ENCODE results near the gene GANAB. TPM values are rescaled to one million over a fixed set of nuclear protein-coding genes. Genes with fewer than 3 reads are reported as not detected.
A peak's percentile ranks its signal among the peaks of the same experiment; 100 is the strongest.
"Not testable (repeated sequence)": the region's sequence is repeated elsewhere in the genome, so short reads cannot be mapped to it uniquely, and the experiment has no call there.

GANAB gene
- total RNA-seq, 6 donors from 2014 or later, result 82.3 to 240 (median 138) TPM

- H3K27me3 ChIP-seq, result no peaks in the 10 kb centered on the region
Observed at GRCh38 chr11:62622476-62623089, 23.8 kb downstream of the GANAB start.

GRCh38 chr11:62621567-62622470, 24.6 kb downstream of the GANAB start, which contains the start of gene B3GAT3:
B3GAT3 (minus strand) TSS chr11:62621986; CDS start chr11:62621947, 39 bp downstream.
- WGBS, 2 donors, result 1% methylated on average over 24 to 64 of the region's 77 CpGs
- Histone ChIP-seq H3K27me3 (no peaks in the 10 kb centered on the region), H3K4me1 (peaks cover 11 to 20% (median 17%) of the 10 kb centered on the region in 4 donors), H3K36me3 (peaks cover 18 to 29% (median 24%) of the 10 kb centered on the region in 4 donors), H3K9me3 (no peaks in the 10 kb centered on the region), H3K4me3 (peak within 1 kb of the TSS; percentile 67 to 75 (median 70)), H3K27ac (peak within 1 kb of the TSS; percentile 82 to 90 (median 87))
- ATAC-seq (ENCODE audit: low FRiP score in 2 of 2) (peak; percentile 99), DNase-seq (peak; percentile 99 to 100)
- TF ChIP-seq POLR2AphosphoS5 (IDR thresholded peaks at IDR 0.05), result peak; percentile 95 to 99
- TF ChIP-seq EP300 (IDR thresholded peaks at IDR 0.05), result peak in 3 of 4 donors; percentile 88 to 94 (median 93)
- TF ChIP-seq POLR2A (IDR thresholded peaks at IDR 0.05), result peak in 2 of 4 donors; percentile 65 to 87
- peak in 5 of 6 experiments; percentile 12 to 59 (median 41) for TF ChIP-seq CTCF (IDR thresholded peaks at IDR 0.05)

More at GRCh38 chr11:62622476-62623089, 23.8 kb downstream of the GANAB start:
- ATAC-seq (ENCODE audit: low FRiP score in 2 of 2) (no peak), DNase-seq (no peak)
- 80 to 86% methylated on average over 7 of the region's 7 CpGs for WGBS, 2 donors
- no peaks in the 10 kb centered on the region for H3K9me3 ChIP-seq
- H3K4me1 ChIP-seq, result peaks cover 11 to 20% (median 17%) of the 10 kb centered on the region in 4 donors
- H3K27ac ChIP-seq, result peak overlapping the region; percentile 82 to 90 (median 87)
- H3K4me3 ChIP-seq, result peak overlapping the region in 3 of 4 donors; percentile 69 to 75 (median 72)
- peaks cover 23 to 29% (median 27%) of the 10 kb centered on the region in 4 donors for H3K36me3 ChIP-seq
- TF ChIP-seq POLR2A (IDR thresholded peaks at IDR 0.05) (no peak), CTCF (IDR thresholded peaks at IDR 0.05) (no peak), EP300 (IDR thresholded peaks at IDR 0.05) (no peak), POLR2AphosphoS5 (IDR thresholded peaks at IDR 0.05) (no peak)

GRCh38 chr11:62621027-62621566, 25.3 kb downstream of the GANAB start:
- 29 to 31% methylated on average over 8 of the region's 8 CpGs for WGBS, 2 donors
- no peak for TF ChIP-seq POLR2AphosphoS5 (IDR thresholded peaks at IDR 0.05)
- TF ChIP-seq CTCF (IDR thresholded peaks at IDR 0.05), result no peak
- no peak for TF ChIP-seq EP300 (IDR thresholded peaks at IDR 0.05)
- no peak for TF ChIP-seq POLR2A (IDR thresholded peaks at IDR 0.05)
- DNase-seq, result no peak
- peak overlapping the region; percentile 67 to 75 (median 70) for H3K4me3 ChIP-seq
- H3K27me3 ChIP-seq, result no peaks in the 10 kb centered on the region
- H3K4me1 ChIP-seq, result peaks cover 11 to 20% (median 17%) of the 10 kb centered on the region in 4 donors
- peak overlapping the region; percentile 82 to 90 (median 87) for H3K27ac ChIP-seq
- H3K9me3 ChIP-seq, result no peaks in the 10 kb centered on the region
- ATAC-seq (ENCODE audit: low FRiP score in 2 of 2), result no peak
- peaks cover 12 to 29% (median 21%) of the 10 kb centered on the region in 4 donors for H3K36me3 ChIP-seq

GRCh38 chr11:62616957-62617356, 29.5 kb downstream of the GANAB start:
- H3K9me3 ChIP-seq; H3K27ac ChIP-seq; H3K27me3 ChIP-seq; H3K4me3 ChIP-seq; ATAC-seq (ENCODE audit: low FRiP score in 2 of 2); DNase-seq: not testable (repeated sequence)
- H3K36me3 ChIP-seq, result peaks cover 0 to 28% (median 15%) of the 10 kb centered on the region in 4 donors
- H3K4me1 ChIP-seq, result peaks cover 11 to 25% (median 16%) of the 10 kb centered on the region in 4 donors
- WGBS, 2 donors, result 100% methylated on average over 7 of the region's 14 CpGs; no CpG with 5 or more reads in 1 of the 2 donors

Data from upper lobe of left lung (tissue), 6 donors.